ENCODE measurements around the gene RASAL1. TPM values are rescaled to one million over a fixed set of nuclear protein-coding genes. Genes with fewer than 3 reads are reported as not detected.
A peak's percentile ranks its signal among the peaks of the same experiment; 100 is the strongest.

Gene RASAL1
- total and polyA plus RNA-seq, 8 donors = 3.0 to 62.0 (median 23.8) TPM

DNA sequence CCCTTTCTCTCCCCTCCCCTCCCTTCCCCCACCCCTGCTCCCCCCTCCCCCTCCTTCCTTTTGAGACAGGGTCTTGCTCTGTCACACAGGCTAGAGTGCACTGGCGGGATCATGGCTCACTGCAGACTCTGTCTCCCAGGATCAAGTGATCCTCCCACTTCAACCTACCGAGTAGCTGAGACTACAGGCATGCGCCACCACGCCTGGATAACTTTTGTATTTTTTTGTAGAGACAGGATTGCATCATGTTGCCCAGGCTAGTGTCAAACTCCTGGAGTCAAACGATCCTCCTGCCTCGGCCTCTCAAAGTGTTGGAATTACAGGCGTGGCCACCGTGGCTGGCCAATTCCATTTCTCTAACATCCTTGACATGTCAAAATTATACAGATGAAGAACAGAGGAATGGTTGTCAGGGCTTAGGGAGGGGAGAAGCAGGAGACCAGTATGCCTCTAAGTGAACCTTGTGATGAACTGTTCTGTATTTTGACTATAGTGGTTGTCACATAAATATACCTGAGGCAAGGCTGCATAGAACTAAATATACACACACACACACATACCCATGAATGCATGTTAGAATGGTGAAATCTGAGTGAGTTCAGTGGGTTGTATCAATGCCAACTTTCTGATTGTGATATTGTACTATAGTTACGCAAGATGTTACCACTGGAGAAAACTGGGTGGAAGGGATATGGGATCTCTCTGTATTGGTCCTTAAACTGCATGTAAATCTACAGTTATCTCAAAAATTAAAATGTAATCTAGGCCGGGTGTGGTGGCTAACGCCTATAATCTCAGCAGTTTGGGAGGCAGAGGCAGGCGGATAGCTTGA, 10.4 kb upstream of the RASAL1 start:
- Histone ChIP-seq H3K9me3 (peaks cover 0 to 12% (median 8%) of the 10 kb centered on the region in 4 donors), H3K4me3 (no peak overlapping the region), H3K4me1 (peaks cover 11 to 38% (median 17%) of the 10 kb centered on the region in 4 donors), H3K27me3 (peaks cover 0 to 37% (median 6%) of the 10 kb centered on the region in 3 donors), H3K27ac (peak overlapping the region in 3 of 5 donors; percentile 37 to 46 (median 39)), H3K36me3 (no peaks in the 10 kb centered on the region)
- TF ChIP-seq EP300 (IDR thresholded peaks at IDR 0.05) (no peak), POLR2A (IDR thresholded peaks at IDR 0.05) (no peak), POLR2AphosphoS5 (IDR thresholded peaks at IDR 0.05) (peak in 1 of 3 donors; percentile 31)
- DNase-seq = no peak
- intact Hi-C loops (cut with DNase I; ENCODE audit: low total_unique reads) = no loop called here
- 71 to 76% (median 73%) methylated on average over 12 of the region's 12 CpGs for WGBS, 5 donors

DNA sequence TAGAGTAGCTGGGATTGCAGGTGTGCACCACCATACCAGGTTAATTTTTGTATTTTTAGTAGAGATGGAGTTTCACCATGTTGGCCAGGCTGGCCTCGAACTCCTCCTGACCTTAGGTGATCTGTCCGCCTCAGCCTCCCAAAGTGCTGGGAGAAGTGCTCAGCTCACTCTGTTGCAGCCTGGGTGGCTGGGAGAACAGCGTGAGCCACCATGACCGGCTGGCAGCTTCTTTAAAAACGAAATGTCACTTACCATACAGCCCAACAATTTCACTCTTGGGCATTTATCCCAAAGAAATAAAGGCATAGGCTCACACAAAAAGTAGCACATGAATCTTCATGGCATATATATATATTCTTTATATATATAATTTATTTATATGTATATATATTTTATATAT, 9.2 kb upstream of the RASAL1 start:
- Histone ChIP-seq H3K27ac (no peak overlapping the region), H3K36me3 (no peaks in the 10 kb centered on the region), H3K27me3 (peaks cover 0 to 25% (median 0%) of the 10 kb centered on the region in 3 donors), H3K9me3 (peaks cover 0 to 12% (median 8%) of the 10 kb centered on the region in 4 donors), H3K4me1 (peaks cover 7 to 30% (median 15%) of the 10 kb centered on the region in 4 donors), H3K4me3 (no peak overlapping the region)
- TF ChIP-seq, protein P1, sequence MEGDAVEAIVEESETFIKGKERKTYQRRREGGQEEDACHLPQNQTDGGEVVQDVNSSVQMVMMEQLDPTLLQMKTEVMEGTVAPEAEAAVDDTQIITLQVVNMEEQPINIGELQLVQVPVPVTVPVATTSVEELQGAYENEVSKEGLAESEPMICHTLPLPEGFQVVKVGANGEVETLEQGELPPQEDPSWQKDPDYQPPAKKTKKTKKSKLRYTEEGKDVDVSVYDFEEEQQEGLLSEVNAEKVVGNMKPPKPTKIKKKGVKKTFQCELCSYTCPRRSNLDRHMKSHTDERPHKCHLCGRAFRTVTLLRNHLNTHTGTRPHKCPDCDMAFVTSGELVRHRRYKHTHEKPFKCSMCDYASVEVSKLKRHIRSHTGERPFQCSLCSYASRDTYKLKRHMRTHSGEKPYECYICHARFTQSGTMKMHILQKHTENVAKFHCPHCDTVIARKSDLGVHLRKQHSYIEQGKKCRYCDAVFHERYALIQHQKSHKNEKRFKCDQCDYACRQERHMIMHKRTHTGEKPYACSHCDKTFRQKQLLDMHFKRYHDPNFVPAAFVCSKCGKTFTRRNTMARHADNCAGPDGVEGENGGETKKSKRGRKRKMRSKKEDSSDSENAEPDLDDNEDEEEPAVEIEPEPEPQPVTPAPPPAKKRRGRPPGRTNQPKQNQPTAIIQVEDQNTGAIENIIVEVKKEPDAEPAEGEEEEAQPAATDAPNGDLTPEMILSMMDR (IDR thresholded peaks at IDR 0.05) = no peak
- TF ChIP-seq POLR2AphosphoS5 (IDR thresholded peaks at IDR 0.05) (no peak), EP300 (IDR thresholded peaks at IDR 0.05) (no peak), POLR2A (IDR thresholded peaks at IDR 0.05) (no peak)
- WGBS, 5 donors = 76 to 86% (median 79%) methylated on average over 5 of the region's 5 CpGs
- intact Hi-C loops (cut with DNase I; ENCODE audit: low total_unique reads) = no loop called here
- DNase-seq = no peak

DNA sequence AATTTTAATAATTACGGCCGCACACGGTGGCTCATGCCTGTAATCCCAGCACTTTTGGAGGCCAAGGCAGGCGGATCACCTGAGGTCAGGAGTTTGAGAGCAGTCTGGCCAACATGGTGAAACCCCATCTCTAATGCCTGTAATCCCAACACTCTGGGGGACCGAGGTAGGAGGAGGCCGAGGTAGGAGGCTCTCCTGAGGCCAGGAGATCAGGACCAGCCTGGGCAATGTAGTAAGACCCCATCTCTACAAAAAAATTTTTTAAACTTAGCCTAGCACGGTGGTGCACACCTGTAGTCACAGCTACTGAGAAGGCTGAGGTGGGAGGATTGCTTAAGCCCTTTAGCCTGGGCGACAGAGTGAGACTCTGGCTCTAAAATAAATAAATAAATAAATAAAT, 8.4 kb upstream of the RASAL1 start:
- Histone ChIP-seq H3K36me3 (no peaks in the 10 kb centered on the region), H3K9me3 (peaks cover 0 to 12% (median 8%) of the 10 kb centered on the region in 4 donors), H3K4me1 (peaks cover 0 to 21% (median 10%) of the 10 kb centered on the region in 4 donors), H3K4me3 (no peak overlapping the region), H3K27ac (no peak overlapping the region), H3K27me3 (peaks cover 0 to 17% (median 0%) of the 10 kb centered on the region in 3 donors)
- no peak for TF ChIP-seq POLR2AphosphoS5 (IDR thresholded peaks at IDR 0.05)
- TF ChIP-seq, protein P1 (IDR thresholded peaks at IDR 0.05) = no peak
- TF ChIP-seq EP300 (IDR thresholded peaks at IDR 0.05) = no peak
- no peak for TF ChIP-seq POLR2A (IDR thresholded peaks at IDR 0.05)
- WGBS, 5 donors = 89 to 93% (median 92%) methylated on average over 8 of the region's 8 CpGs
- no peak for DNase-seq
- intact Hi-C loops (cut with DNase I; ENCODE audit: low total_unique reads) = no loop called here

DNA sequence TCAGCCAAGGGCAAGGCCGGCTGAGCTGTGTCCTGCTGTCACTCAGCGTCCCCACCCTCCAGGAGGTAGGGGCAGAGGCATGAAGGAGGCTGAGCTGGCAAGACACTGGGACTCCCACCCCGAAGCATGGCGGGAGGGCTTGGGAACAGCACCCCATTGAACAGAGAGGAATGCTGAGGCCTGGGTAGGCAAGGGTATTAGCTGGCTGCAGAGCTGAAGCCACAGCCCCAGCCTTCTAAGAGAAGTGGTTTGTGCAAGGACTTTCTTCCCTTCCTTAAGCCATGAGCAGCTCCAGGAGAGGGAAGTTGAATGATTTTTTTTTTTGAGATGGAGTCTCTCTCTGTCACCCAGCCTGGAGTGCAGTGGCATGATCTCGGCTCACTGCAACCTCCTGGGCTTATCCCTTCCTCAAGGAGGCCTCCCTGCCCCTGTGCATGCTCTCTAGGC, 7.3 kb upstream of the RASAL1 start:
- H3K9me3 ChIP-seq = peaks cover 0 to 12% (median 8%) of the 10 kb centered on the region in 4 donors
- 43 to 69% (median 54%) methylated on average over 4 to 5 of the region's 5 CpGs for WGBS, 5 donors
- intact Hi-C loops (cut with DNase I; ENCODE audit: low total_unique reads) = no loop called here
- peak in 1 of 2 donors; percentile 1 for DNase-seq
- no peaks in the 10 kb centered on the region for H3K36me3 ChIP-seq
- TF ChIP-seq POLR2A (IDR thresholded peaks at IDR 0.05) (no peak), EP300 (IDR thresholded peaks at IDR 0.05) (no peak), POLR2AphosphoS5 (IDR thresholded peaks at IDR 0.05) (no peak)
- TF ChIP-seq, protein P1 (IDR thresholded peaks at IDR 0.05) = no peak
- H3K4me1 ChIP-seq = peaks cover 0 to 19% (median 8%) of the 10 kb centered on the region in 4 donors
- no peak overlapping the region for H3K4me3 ChIP-seq
- peaks cover 0 to 9% (median 0%) of the 10 kb centered on the region in 3 donors for H3K27me3 ChIP-seq
- peak overlapping the region; percentile 60 to 74 (median 65) for H3K27ac ChIP-seq

Measured in stomach (tissue), 9 donors.